HCT116 (cell line): ENCODE results near the gene LMO2. TPM values are rescaled to one million over a fixed set of nuclear protein-coding genes. Genes with fewer than 3 reads are reported as not detected.

Experiments used
- ATAC-seq: fragments of 200-7000 bp; cut with Tn5 transposase; 2 replicates; pipeline ENCODE4 v1.9.1; 2020; ENCODE audit warnings: mild to moderate bottlenecking, moderate library complexity
- BruUV-seq: library from RNA; stranded (reverse); fragments of 400-500 nt; replicated peaks from 2 replicates; lab custom pipeline; 2021; lab: Mats Ljungman, UMichigan
- CTCF ChIA-PET: fragments of 300-600 bp; sonication (Branson Sonifier 250); formaldehyde crosslinking; loops from one replicate; lab custom pipeline; 2021; ENCODE audit warnings: antibody characterized with exemption; lab: Charles Lee
- POLR2A ChIA-PET: fragments of 300-600, 350-600 bp; sonication (Branson Sonifier 250); formaldehyde crosslinking; loops from one replicate; lab custom pipeline; 2021; ENCODE audit warnings: antibody characterized with exemption; lab: Charles Lee
- RAD21 ChIA-PET, 2 experiments: fragments of 300-600 bp; sonication (Branson Sonifier 250); formaldehyde crosslinking; loops; one replicate each; lab custom pipeline; 2023; ENCODE audit warnings: low total read pairs in 2 of 2; ENCODE audit not compliant: uncharacterized antibody in 2 of 2, unreplicated experiment in 2 of 2, low non-redundant PET in 1 of 2; lab: Charles Lee
- DNase-seq: peaks from one replicate; pipeline ENCODE4 v3.0.0-alpha.2; 2010; ENCODE audit warnings: low read depth, low spot score
- H2AFZ ChIP-seq: fragments of 200-600 bp; shearing (Covaris generic), sonication (generic); 2 replicates; pipeline ENCODE4 v1.6.1; 2017; ENCODE audit warnings: low read depth, mixed run types, mixed read lengths, antibody characterized with exemption, low read length; ENCODE audit not compliant: poor library complexity, severe bottlenecking
- H3K27ac ChIP-seq: 2 replicates; pipeline ENCODE4 v1.5.1; 2012; ENCODE audit warnings: low read depth, low read length
- H3K27me3 ChIP-seq: fragments of 200-600 bp; sonication (generic); 2 replicates; pipeline ENCODE4 v1.6.1; 2016; ENCODE audit warnings: mixed run types, low read length, mixed read lengths; ENCODE audit not compliant: insufficient read depth
- H3K36me3 ChIP-seq, 2 experiments: fragments of 200-500 bp in 1 of 2; fragments of 200-600 bp in 1 of 2; sonication (Bioruptor generic) in 1 of 2; sonication (generic) in 1 of 2; 2 replicates each; pipeline versions ENCODE4 v1.5.1 to v1.6.1; 2014 to 2016; ENCODE audit warnings: low read length in 2 of 2, inconsistent platforms in 1 of 2, mixed read lengths in 1 of 2, mixed run types in 1 of 2; ENCODE audit not compliant: insufficient read depth in 2 of 2, control insufficient read depth in 1 of 2
- H3K4me1 ChIP-seq, 2 experiments: fragments of 200-600 bp in 1 of 2; sonication (generic) in 1 of 2; 2 replicates each; pipeline versions ENCODE4 v1.5.1 to v1.6.1; 2012 to 2017; ENCODE audit warnings: low read length in 2 of 2, inconsistent platforms in 1 of 2, mild to moderate bottlenecking in 1 of 2, mixed read lengths in 1 of 2, mixed run types in 1 of 2, moderate library complexity in 1 of 2; ENCODE audit not compliant: insufficient read depth in 2 of 2, control insufficient read depth in 1 of 2
- H3K4me2 ChIP-seq: fragments of 200-600 bp; sonication (generic); 2 replicates; pipeline ENCODE4 v1.6.1; 2017; ENCODE audit warnings: mixed run types, low read length, mixed read lengths
- H3K4me3 ChIP-seq, 2 experiments: fragments of 200-600 bp in 1 of 2; sonication (generic) in 1 of 2; replicated peaks in 1 of 2; 2 replicates each; pipeline ENCODE4 v1.5.1; 2011 to 2016; ENCODE audit warnings: low read length in 2 of 2, control low read depth in 1 of 2, low read depth in 1 of 2, mild to moderate bottlenecking in 1 of 2, mixed read lengths in 1 of 2, mixed run types in 1 of 2
- H3K79me2 ChIP-seq: fragments of 200-600 bp; sonication (generic); 2 replicates; pipeline ENCODE4 v1.6.1; 2017; ENCODE audit warnings: mild to moderate bottlenecking, mixed run types, low read length, moderate library complexity, mixed read lengths; ENCODE audit not compliant: insufficient read depth
- H3K9ac ChIP-seq: fragments of 200-600 bp; sonication (generic); 2 replicates; pipeline ENCODE4 v1.6.1; 2016; ENCODE audit warnings: low read length, mixed read lengths
- H3K9me2 ChIP-seq: fragments of 200-600 bp; sonication (generic), shearing (Covaris generic); 2 replicates; pipeline ENCODE4 v1.6.1; 2017; ENCODE audit warnings: mixed run types, mild to moderate bottlenecking, moderate library complexity; ENCODE audit not compliant: insufficient read depth
- H3K9me3 ChIP-seq, 2 experiments: fragments of 200-500 bp in 1 of 2; fragments of 200-600 bp in 1 of 2; sonication (Bioruptor generic) in 1 of 2; sonication (generic) in 1 of 2; 2 replicates each; pipeline ENCODE4 v1.6.1; 2014 to 2017; ENCODE audit warnings: low read length in 2 of 2, mixed read lengths in 2 of 2, inconsistent platforms in 1 of 2, low read depth in 1 of 2, mild to moderate bottlenecking in 1 of 2, mixed run types in 1 of 2, moderate library complexity in 1 of 2; ENCODE audit not compliant: control insufficient read depth in 1 of 2, insufficient read depth in 1 of 2
- H4K20me1 ChIP-seq: fragments of 200-600 bp; sonication (generic), shearing (Covaris generic); 2 replicates; pipeline ENCODE4 v1.6.1; 2017; ENCODE audit warnings: mixed run types, mild to moderate bottlenecking, moderate library complexity; ENCODE audit not compliant: insufficient read depth
- RAD21 ChIP-seq: IDR thresholded peaks from 2 replicates; pipeline ENCODE4 v1.6.1; 2012; ENCODE audit warnings: low read depth, mild to moderate bottlenecking
- SIN3A ChIP-seq: IDR thresholded peaks from 2 replicates; pipeline ENCODE4 v1.6.1; 2012; ENCODE audit warnings: low read depth
- intact Hi-C: fragments of 100-400 bp; cut with micrococcal nuclease; formaldehyde crosslinking; loops from 2 replicates; pipeline ENCODE4 v1.10.0; 2022
- total RNA-seq: library from RNA; stranded (reverse); gene quantifications from one replicate; pipeline ENCODE4 v1.2.1, GENCODE V29; 2021; ENCODE audit not compliant: unreplicated experiment
- TF ChIP-seq, protein P1 (sequence below), 3 experiments: fragments of 200-600 bp in 1 of 3; sonication (generic) in 1 of 3; IDR thresholded peaks in 2 of 3; conservative IDR thresholded peaks in 1 of 3; 2 replicates each; pipeline ENCODE4 v1.5.1; 2012 to 2017; ENCODE audit warnings: low read depth in 2 of 3, low read length in 2 of 3, antibody characterized with exemption in 1 of 3, borderline replicate concordance in 1 of 3, control low read depth in 1 of 3, mild to moderate bottlenecking in 1 of 3, mixed read lengths in 1 of 3, mixed run types in 1 of 3, moderate library complexity in 1 of 3; ENCODE audit not compliant: insufficient read depth in 1 of 3

LMO2 gene
- total RNA-seq, 1 experiment from 2014 or later = 2.8 TPM

DNA sequence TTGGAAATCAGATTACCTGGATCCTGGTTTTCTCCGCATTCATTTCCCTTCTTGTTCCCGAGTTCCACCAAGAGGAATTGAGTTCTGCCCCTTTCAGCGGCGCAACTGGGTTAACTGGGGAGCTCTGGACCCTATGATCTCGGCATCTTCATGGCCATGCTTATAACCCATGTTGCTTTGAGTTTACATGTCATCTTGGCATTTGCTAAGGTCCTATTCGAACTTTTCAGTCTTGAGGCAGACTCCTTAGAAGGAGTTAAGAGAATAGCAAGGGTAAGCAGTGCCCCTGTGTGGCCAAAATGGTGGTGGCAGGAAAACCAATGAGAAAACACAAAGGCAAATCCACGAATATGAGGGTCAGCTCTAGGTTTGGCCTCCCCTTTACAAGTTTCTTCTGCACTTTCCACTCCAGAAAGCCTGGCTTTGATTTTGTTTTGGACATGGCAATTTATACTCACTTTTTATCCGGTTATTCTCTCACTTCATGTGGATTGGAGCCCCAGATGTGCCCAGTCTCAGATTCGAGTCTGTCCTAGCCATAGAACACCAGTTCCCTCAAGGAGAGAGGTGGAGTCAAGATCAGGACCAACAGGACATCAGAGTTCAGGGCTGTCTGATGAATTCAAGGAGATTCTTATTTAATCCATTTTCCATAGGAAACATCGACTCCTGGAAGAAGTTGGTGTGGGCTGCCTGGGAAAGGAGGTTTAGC lies 62.3 kb downstream of the LMO2 start:
- ATAC-seq = peak; percentile 91

More for the DNA sequence above, 62.3 kb downstream of the LMO2 start:
- H3K4me1 ChIP-seq = peaks cover 0 to 11% of the 10 kb centered on the region in 2 experiments; a peak in 1 of 4 replicates
- ChIA-PET POLR2A (no interaction called here), CTCF (interaction anchor here (1.0 to 1.5 kb wide), 6 partner anchors 19 to 1505 kb away, joined by 3 to 5 read pairs (median 4); no protein-coding TSS in a partner anchor), RAD21 (interaction anchor here in 1 of 2 experiments (0.7 kb wide), 1 partner anchor 23 kb away, joined by 5 read pairs; no protein-coding TSS in a partner anchor)
- no peaks in the 10 kb centered on the region for H3K36me3 ChIP-seq
- H3K4me2 ChIP-seq = no peak overlapping the region
- peak; percentile 40 for DNase-seq
- H3K27me3 ChIP-seq = no peaks in the 10 kb centered on the region
- TF ChIP-seq SIN3A (no peak), RAD21 (peak; percentile 87)
- TF ChIP-seq, protein P1, sequence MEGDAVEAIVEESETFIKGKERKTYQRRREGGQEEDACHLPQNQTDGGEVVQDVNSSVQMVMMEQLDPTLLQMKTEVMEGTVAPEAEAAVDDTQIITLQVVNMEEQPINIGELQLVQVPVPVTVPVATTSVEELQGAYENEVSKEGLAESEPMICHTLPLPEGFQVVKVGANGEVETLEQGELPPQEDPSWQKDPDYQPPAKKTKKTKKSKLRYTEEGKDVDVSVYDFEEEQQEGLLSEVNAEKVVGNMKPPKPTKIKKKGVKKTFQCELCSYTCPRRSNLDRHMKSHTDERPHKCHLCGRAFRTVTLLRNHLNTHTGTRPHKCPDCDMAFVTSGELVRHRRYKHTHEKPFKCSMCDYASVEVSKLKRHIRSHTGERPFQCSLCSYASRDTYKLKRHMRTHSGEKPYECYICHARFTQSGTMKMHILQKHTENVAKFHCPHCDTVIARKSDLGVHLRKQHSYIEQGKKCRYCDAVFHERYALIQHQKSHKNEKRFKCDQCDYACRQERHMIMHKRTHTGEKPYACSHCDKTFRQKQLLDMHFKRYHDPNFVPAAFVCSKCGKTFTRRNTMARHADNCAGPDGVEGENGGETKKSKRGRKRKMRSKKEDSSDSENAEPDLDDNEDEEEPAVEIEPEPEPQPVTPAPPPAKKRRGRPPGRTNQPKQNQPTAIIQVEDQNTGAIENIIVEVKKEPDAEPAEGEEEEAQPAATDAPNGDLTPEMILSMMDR (IDR thresholded peaks at IDR 0.05 in 2 of 3, conservative IDR thresholded peaks at IDR 0.05 in 1 of 3; ENCODE audit: borderline replicate concordance in 1 of 3, insufficient read depth in 1 of 3, low read depth in 2 of 3, low read length in 2 of 3) = peak; percentile 74 to 83 (median 81)
- no peak overlapping the region for H3K27ac ChIP-seq
- H4K20me1 ChIP-seq = no peaks in the 10 kb centered on the region
- no TSS peak for BruUV-seq
- no peak overlapping the region for H3K9ac ChIP-seq
- no peaks in the 10 kb centered on the region for H3K79me2 ChIP-seq
- no peaks in the 10 kb centered on the region for H3K9me2 ChIP-seq
- H3K9me3 ChIP-seq = no peaks in the 10 kb centered on the region
- H2AFZ ChIP-seq = peak overlapping the region; percentile 19
- H3K4me3 ChIP-seq = no peak overlapping the region
- intact Hi-C loops = loop anchor here (1.0 to 10.0 kb wide), 5 partner anchors 21 to 665 kb away; partner anchors contain the start of gene CSTF3
